MM.1S (cell line): ENCODE results near the gene AKR7A2.

Experiments
- EZH2phosphoT487 ChIP-seq: fragments of 300-600 bp; sonication (generic); IDR thresholded peaks from 2 replicates; pipeline ENCODE4 v1.6.1; 2018; ENCODE audit warnings: antibody characterized with exemption, low read length
- TF ChIP-seq, protein P1 (sequence below): fragments of 300-600 bp; sonication (generic); IDR thresholded peaks from 2 replicates; pipeline ENCODE4 v1.5.1; 2016; ENCODE audit warnings: antibody characterized with exemption, low read length, mixed read lengths

- TF ChIP-seq, protein P1, sequence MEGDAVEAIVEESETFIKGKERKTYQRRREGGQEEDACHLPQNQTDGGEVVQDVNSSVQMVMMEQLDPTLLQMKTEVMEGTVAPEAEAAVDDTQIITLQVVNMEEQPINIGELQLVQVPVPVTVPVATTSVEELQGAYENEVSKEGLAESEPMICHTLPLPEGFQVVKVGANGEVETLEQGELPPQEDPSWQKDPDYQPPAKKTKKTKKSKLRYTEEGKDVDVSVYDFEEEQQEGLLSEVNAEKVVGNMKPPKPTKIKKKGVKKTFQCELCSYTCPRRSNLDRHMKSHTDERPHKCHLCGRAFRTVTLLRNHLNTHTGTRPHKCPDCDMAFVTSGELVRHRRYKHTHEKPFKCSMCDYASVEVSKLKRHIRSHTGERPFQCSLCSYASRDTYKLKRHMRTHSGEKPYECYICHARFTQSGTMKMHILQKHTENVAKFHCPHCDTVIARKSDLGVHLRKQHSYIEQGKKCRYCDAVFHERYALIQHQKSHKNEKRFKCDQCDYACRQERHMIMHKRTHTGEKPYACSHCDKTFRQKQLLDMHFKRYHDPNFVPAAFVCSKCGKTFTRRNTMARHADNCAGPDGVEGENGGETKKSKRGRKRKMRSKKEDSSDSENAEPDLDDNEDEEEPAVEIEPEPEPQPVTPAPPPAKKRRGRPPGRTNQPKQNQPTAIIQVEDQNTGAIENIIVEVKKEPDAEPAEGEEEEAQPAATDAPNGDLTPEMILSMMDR = no peak
- TF ChIP-seq EZH2phosphoT487 = no peak
Observed at GRCh38 chr1:19255288-19255687, 56.7 kb downstream of the AKR7A2 start.
